ENCODE data around the gene TSSK2. TPM values are rescaled to one million over a fixed set of nuclear protein-coding genes. Genes with fewer than 3 reads are reported as not detected.
"Not testable (repeated sequence)": the region's sequence is repeated elsewhere in the genome, so short reads cannot be mapped to it uniquely, and the experiment has no call there.

TSSK2 gene
- total RNA-seq (2014; rRNA removed; shearing (Covaris generic); ENCODE audit: low replicate concordance) = not detected in 2 replicates

DNA sequence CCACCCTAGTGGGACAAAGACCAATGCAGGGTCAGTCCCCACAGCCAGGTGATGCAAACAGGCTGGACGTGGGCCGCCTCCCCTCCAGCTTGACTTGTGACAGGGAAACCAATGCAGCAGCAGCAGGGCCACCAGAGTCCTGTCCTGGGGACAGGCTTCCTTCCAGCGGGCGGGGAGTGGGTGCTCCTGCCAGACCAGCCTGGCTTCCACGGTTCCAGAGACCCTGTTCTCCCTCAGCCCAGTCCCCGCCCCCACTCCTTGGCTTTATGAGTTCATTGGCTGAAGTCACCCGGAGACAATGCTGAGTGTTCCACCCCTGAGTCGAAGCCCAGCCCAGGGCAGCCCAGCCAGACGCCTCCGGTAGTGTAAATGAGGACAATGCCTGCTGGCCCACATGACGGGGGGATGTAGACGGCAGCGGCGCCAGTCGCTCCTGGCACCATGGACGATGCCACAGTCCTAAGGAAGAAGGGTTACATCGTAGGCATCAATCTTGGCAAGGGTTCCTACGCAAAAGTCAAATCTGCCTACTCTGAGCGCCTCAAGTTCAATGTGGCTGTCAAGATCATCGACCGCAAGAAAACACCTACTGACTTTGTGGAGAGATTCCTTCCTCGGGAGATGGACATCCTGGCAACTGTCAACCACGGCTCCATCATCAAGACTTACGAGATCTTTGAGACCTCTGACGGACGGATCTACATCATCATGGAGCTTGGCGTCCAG, at the start of gene TSSK2:
TSSK2 (plus strand) TSS at position 350 of the 726 bp plus-strand sequence; CDS start at position 442, 92 bp downstream.
- no peak for DNase-seq
- peaks cover 4% of the 10 kb centered on the region for H3K36me3 ChIP-seq
- no peak within 1 kb of the TSS for H3K4me3 ChIP-seq
- no peaks in the 10 kb centered on the region for H3K9me3 ChIP-seq
- H3K27me3 ChIP-seq = no peaks in the 10 kb centered on the region

- no peak for DNase-seq
- Histone ChIP-seq H3K9me3 (no peaks in the 10 kb centered on the region), H3K4me3 (no peak overlapping the region), H3K27me3 (no peaks in the 10 kb centered on the region), H3K36me3 (no peaks in the 10 kb centered on the region; the same call in 1 of the 2 replicates)
Observed at GRCh38 chr22:19081351-19081750, 49.8 kb upstream of the TSSK2 start.

DNA sequence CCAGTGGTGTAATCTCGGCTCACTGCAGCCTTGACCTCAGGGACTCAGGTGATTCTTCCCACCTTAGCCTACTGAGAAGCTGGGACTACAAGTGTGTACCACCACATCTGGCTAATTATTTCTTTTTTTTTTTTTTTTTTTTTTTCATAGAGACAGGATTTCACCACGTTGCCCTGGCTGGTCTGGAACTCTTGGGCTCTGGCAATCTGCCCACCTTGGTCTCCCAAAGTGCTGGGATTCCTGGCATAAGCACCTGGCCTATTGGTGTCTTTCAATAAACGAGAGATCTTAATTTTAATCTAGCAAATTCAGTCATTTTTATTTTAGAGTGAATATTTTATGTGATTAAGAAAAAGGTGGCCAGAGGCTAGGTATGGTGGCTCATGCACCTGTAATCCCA, 49.0 kb upstream of the TSSK2 start:
- Histone ChIP-seq H3K9me3 (no peaks in the 10 kb centered on the region), H3K4me3 (no peak overlapping the region), H3K36me3 (no peaks in the 10 kb centered on the region; the same call in 1 of the 2 replicates), H3K27me3 (no peaks in the 10 kb centered on the region)
- no peak for DNase-seq

- no peak overlapping the region for H3K4me3 ChIP-seq
- no peaks in the 10 kb centered on the region for H3K9me3 ChIP-seq
- DNase-seq = no peak
- no peaks in the 10 kb centered on the region for H3K27me3 ChIP-seq
- no peaks in the 10 kb centered on the region; the same call in 1 of the 2 replicates for H3K36me3 ChIP-seq
Observed at GRCh38 chr22:19082793-19083192, 48.3 kb upstream of the TSSK2 start.

- not testable (repeated sequence) for H3K36me3 ChIP-seq, DNase-seq, H3K4me3 ChIP-seq, H3K9me3 ChIP-seq, H3K27me3 ChIP-seq
Observed at GRCh38 chr22:19084126-19084525, 47.0 kb upstream of the TSSK2 start.

DNA sequence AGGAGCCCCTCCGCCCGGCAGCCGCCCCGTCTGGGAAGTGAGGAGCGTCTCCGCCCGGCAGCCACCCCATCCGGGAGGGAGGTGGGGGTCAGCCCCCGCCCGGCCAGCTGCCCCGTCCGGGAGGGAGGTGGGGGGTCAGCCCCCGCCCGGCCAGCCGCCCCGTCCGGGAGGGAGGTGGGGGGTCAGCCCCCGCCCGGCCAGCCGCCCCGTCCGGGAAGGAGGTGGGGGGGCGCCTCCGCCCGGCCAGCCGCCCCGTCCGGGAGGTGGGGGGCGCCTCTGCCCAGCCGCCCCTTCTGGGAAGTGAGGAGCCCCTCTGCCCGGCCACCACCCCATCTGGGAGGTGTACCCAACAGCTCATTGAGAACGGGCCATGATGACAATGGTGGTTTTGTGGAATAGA, 46.5 kb upstream of the TSSK2 start:
- H3K9me3 ChIP-seq, DNase-seq, H3K36me3 ChIP-seq, H3K27me3 ChIP-seq, H3K4me3 ChIP-seq: not testable (repeated sequence)

DNA sequence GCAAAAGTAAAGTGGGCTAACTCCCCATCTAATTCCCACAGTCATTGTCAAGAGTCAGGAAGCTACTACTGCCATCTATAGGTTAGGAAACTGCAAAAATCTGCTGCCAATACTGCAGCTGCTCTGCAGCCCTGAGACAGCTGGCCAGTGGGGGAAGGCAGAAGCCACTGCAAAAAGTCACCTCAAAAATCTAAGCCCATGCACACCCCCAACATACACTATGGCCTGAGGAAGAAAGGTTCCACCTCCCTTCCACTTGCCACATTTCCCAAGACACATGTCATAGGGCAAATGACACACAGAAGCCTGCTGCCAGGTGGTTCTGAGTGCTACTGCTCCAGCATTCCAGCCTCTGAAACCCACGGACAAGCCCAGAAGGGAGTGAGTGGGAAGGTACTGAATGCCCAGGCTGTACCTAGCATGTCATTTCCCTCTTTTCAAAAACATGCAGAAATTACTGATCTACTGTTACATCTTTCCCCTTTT, 45.8 kb upstream of the TSSK2 start:
- DNase-seq = peak; percentile 8
- Histone ChIP-seq H3K36me3 (no peaks in the 10 kb centered on the region; the same call in none of the 2 replicates), H3K4me3 (no peak overlapping the region), H3K27me3 (no peaks in the 10 kb centered on the region), H3K9me3 (no peaks in the 10 kb centered on the region)

DNA sequence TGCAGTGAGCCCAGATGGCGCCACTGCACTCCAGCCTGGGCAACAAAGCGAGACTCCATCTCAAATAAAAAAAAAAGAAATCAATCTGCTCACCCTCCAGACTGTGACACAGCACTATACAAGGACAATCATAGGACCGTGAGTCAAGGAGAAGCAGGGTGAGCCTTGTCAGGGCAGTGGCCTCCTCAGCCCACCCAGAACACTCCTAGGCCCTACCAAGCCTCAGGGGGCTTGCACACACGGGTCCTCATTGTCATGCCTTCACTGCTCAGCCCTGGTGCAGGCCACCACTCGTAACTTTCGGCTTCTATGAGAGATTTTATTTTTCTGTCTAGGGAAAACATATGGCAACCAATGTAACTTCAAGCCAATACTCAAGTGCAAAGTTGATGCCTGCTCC, 44.7 kb upstream of the TSSK2 start:
- Histone ChIP-seq H3K4me3 (no peak overlapping the region), H3K36me3 (no peaks in the 10 kb centered on the region; the same call in none of the 2 replicates)
- DNase-seq = no peak

GRCh38 chr22:19086896-19087295, 44.2 kb upstream of the TSSK2 start:
- Histone ChIP-seq H3K4me3 (no peak overlapping the region), H3K36me3 (no peaks in the 10 kb centered on the region; the same call in 1 of the 2 replicates), H3K27me3 (no peaks in the 10 kb centered on the region), H3K9me3 (no peaks in the 10 kb centered on the region)
- no peak for DNase-seq

More for the DNA sequence above, 44.7 kb upstream of the TSSK2 start:
- no peaks in the 10 kb centered on the region for H3K27me3 ChIP-seq
- no peaks in the 10 kb centered on the region for H3K9me3 ChIP-seq

GRCh38 chr22:19088866-19089595, 42.1 kb upstream of the TSSK2 start:
- H3K4me3 ChIP-seq = no peak overlapping the region
- DNase-seq = no peak
- H3K36me3 ChIP-seq = no peaks in the 10 kb centered on the region; the same call in 1 of the 2 replicates
- no peaks in the 10 kb centered on the region for H3K27me3 ChIP-seq
- H3K9me3 ChIP-seq = no peaks in the 10 kb centered on the region

- Histone ChIP-seq H3K27me3 (no peaks in the 10 kb centered on the region), H3K4me3 (no peak overlapping the region), H3K9me3 (no peaks in the 10 kb centered on the region), H3K36me3 (no peaks in the 10 kb centered on the region; the same call in 1 of the 2 replicates)
- DNase-seq = no peak
Observed at GRCh38 chr22:19090183-19090582, 40.9 kb upstream of the TSSK2 start.

- no peak for DNase-seq
- H3K27me3 ChIP-seq = no peaks in the 10 kb centered on the region
- no peak overlapping the region for H3K4me3 ChIP-seq
- H3K9me3 ChIP-seq = no peaks in the 10 kb centered on the region
- no peaks in the 10 kb centered on the region; the same call in 1 of the 2 replicates for H3K36me3 ChIP-seq
Observed at GRCh38 chr22:19090586-19091127, 40.5 kb upstream of the TSSK2 start.

GRCh38 chr22:19092725-19093124, 38.4 kb upstream of the TSSK2 start:
- Histone ChIP-seq H3K27me3 (no peaks in the 10 kb centered on the region), H3K4me3 (no peak overlapping the region), H3K36me3 (no peaks in the 10 kb centered on the region; the same call in 1 of the 2 replicates), H3K9me3 (no peaks in the 10 kb centered on the region)
- DNase-seq = no peak

DNA sequence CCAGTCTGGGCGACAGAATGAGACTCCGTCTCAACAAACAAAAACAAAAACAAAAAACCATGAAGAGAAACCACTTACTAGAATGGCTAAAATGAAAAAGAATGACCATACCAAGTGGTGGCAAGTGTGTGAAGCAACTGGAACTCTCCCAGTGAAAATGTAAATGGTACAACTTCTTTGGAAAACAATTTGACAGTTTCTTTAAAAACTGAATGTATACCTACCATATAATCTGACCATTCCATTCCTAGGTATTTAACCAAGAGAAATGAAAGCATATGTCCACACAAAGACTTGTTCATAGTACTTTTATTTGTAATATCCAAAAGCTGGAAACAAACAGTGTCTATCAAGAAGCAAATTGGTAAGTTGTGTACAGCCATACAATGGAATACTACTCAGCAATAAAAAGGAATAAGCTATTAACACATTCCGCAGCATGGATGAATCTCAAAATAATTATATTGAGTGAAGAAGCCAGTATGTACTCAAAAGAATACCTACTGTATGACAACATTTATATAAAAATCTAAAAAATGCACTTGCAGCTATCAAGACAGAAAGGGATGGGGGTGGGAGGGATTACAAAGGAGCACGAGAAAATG, 36.6 kb upstream of the TSSK2 start:
- H3K4me3 ChIP-seq = no peak overlapping the region
- DNase-seq = no peak
- H3K36me3 ChIP-seq = no peaks in the 10 kb centered on the region
- no peaks in the 10 kb centered on the region for H3K9me3 ChIP-seq
- no peaks in the 10 kb centered on the region for H3K27me3 ChIP-seq

- Histone ChIP-seq H3K36me3 (no peaks in the 10 kb centered on the region), H3K4me3 (no peak overlapping the region), H3K9me3 (no peaks in the 10 kb centered on the region), H3K27me3 (no peaks in the 10 kb centered on the region)
- no peak for DNase-seq
Observed at GRCh38 chr22:19096555-19096954, 34.6 kb upstream of the TSSK2 start.

DNA sequence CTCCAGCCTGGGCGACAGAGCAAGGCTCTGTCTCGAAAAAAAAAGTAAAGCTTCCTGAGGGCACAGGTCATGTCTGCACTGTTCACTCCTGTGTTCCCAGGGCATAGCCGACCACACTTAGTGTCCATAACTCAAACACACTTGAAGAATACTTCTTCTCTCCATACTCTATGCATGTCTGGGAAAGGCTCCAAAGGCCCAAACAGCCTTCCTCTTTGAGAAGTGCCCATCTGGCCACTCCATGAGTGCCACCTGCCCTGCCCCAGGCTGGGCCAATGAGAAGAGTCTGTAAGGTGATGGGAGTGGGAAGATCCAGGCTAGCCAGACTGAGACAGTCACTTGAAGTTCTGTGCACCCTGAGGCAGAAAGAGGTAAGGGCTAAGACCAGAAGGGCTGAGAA, 33.6 kb upstream of the TSSK2 start:
- DNase-seq = no peak
- no peaks in the 10 kb centered on the region for H3K36me3 ChIP-seq
- no peaks in the 10 kb centered on the region for H3K9me3 ChIP-seq
- H3K27me3 ChIP-seq = no peaks in the 10 kb centered on the region
- no peak overlapping the region for H3K4me3 ChIP-seq

GRCh38 chr22:19098157-19098556, 33.0 kb upstream of the TSSK2 start:
- Histone ChIP-seq H3K36me3 (no peaks in the 10 kb centered on the region), H3K27me3 (no peaks in the 10 kb centered on the region), H3K9me3 (no peaks in the 10 kb centered on the region), H3K4me3 (no peak overlapping the region)
- DNase-seq = no peak

Data from MG63 (cell line).